NCI-H82 (cell line): ENCODE data around the gene CTIF.

ENCODE experiments used
- DNase-seq: peaks from one replicate; lab custom pipeline; 2025; lab: John Stamatoyannopoulos, UW

CTIF gene

GRCh38 chr18:48775372-48776155 lies 236.7 kb downstream of the CTIF start:
- DNase-seq, result no peak

- DNase-seq, result no peak
Measured at GRCh38 chr18:48776156-48776555, 237.3 kb downstream of the CTIF start.

- DNase-seq, result no peak
Measured at GRCh38 chr18:48776641-48777025, 237.8 kb downstream of the CTIF start.

GRCh38 chr18:48777026-48777743 lies 238.4 kb downstream of the CTIF start:
- DNase-seq, result peak; percentile 53

- DNase-seq, result no peak
Measured at GRCh38 chr18:48777744-48778116, 238.9 kb downstream of the CTIF start.

DNA sequence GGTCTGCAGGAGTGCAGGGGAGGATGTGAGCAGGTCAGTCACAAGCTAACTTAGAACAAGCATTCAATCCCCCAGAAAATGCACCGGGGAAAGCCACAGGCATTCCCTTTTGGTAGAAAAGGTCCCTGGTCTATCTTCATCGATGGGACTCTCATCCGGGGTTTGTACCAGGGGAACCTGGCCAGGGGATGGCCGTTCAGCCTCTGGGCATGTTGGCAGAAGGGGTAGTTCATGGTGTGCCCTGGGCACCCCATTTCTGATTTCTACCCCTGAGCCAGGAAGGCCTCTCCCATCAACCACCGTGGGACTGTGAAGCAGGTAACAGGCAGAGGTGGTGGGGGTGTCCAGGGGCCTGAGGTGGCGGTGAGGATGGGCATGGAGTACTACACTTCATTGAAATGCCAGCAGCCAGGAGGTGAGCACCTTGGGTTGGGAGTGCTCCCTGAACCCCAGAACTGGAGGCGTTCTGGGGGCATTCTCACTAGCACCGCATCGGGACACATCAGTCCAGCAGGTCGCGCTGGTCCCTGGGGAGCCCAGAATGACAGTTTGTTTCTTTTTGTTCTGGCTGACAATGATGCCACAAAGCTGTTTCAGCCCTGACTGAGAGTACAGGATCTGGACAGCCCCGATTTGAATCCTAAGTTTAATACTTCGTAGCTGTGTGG lies 239.6 kb downstream of the CTIF start:
- DNase-seq, result no peak

DNA sequence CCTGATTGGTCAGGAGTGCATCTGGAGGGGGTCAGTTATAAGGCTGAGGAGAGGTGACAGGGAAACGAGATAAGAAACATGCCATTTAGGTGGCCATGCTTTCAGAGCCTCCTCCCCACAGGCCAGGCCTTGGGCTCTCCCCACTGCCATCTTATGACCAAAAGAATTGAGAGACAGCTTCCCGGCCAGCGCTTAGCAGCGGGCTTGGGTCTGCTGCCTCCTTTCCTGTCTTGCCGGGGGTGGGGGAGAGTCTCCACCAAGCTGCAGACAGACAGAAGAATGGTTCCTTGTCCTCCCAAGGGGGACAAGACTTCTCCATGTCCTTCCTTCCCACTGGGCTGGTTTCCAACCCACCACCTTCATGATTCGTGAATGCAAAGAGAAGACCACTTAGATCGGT lies 240.6 kb downstream of the CTIF start:
- no peak for DNase-seq

DNA sequence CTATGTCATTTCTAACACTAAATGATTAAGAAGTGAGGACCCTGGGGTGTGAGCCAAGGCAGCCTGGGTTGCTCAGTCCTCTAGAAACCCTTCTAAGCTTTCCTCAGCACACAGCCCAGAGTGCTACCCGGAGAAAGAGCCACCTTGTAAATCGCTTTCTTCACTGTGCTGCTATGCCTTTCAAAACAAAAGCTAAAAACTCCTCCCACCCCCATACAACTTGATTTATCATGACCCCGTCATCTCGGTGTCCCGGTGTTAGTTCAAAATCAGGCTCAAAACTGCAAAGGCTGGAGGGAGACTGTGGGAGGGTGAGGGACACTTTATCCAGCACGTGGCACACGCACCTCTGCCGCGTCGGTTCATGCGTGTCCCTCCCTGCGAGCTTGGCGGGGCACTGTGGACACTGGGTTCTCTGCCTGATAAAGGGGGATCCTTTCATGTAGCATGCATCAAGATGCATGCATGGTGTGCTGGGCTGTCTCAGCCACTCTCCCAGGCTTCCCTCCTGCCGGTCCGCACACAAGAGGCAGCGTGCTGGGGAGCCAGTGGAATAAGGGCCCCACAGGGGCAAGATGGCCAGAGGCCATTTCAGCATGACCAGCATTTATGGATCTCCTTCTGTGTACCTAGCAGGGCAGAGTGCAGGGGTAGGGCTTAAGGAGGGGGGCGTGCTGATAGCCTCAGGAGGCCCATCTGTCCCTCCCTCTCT lies 241.5 kb downstream of the CTIF start:
- no peak for DNase-seq

- DNase-seq, result no peak
Measured at GRCh38 chr18:48780913-48781162, 242.0 kb downstream of the CTIF start.

GRCh38 chr18:48781163-48781987 lies 242.5 kb downstream of the CTIF start:
- DNase-seq, result no peak

- no peak for DNase-seq
Measured at GRCh38 chr18:48781988-48782363, 243.1 kb downstream of the CTIF start.

GRCh38 chr18:48782381-48782861 lies 243.6 kb downstream of the CTIF start:
- DNase-seq, result no peak

DNA sequence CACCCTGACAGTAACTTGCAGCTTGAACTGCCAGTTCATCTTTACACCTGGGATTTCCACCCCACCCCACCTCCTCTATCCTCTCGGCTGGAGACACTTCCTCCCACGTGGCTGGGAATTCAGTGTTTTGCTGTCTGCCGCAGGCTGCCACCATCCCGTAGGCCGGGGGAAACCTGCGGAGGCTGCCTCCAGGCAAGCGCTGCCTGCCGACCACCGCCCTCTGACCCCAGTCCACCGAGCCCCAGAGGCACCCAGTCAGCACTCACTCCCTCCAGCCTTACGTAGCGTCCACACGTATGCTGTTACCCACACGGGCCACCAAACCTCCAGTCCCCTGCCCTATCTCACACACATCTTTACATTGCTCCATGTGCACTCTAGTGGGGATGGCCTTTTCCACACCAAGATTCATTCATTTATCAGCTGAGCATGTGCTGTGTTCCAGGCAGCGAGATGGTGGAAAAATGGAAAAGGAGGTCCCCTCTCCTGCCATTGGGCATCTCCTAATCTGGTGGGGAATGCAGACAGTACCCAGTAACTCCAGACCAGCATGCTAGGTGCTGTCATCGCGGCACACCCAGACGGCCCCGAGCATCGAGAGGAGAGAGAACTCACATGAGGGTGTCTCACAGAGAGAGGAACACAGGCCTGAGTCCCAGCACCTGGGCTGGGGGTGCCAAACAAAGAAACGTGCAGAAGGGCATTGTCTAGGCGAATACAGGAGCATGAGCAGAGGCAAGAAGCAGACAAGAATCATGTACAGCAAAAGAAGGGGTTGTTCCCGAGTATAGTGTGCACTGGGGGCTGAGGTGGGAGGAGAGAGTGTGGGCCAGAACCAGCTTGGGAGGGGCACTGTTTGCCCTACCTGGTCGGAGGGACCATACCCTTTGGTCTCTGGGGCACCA lies 245.0 kb downstream of the CTIF start:
- no peak for DNase-seq

DNA sequence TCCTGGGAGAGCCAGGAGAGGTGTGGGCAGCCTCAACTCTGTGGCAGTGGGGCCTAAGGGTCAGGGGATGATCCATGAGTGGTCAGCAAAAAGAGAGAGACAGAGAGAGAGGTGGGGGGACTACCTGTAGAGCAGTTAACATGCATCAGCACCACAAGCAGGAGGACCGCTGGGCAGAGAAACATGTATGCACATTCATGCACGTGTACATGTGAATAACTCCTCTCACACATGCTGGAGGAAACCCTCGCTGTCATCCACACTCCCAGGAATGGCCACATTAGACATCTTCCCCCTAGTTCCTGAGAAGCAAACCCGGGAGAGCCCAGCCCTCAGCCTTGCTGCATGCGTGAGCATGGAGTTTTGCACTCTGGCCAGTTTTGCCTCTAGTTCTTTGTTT lies 245.8 kb downstream of the CTIF start:
- DNase-seq, result no peak

- no peak for DNase-seq
Measured at GRCh38 chr18:48785091-48785614, 246.3 kb downstream of the CTIF start.

DNA sequence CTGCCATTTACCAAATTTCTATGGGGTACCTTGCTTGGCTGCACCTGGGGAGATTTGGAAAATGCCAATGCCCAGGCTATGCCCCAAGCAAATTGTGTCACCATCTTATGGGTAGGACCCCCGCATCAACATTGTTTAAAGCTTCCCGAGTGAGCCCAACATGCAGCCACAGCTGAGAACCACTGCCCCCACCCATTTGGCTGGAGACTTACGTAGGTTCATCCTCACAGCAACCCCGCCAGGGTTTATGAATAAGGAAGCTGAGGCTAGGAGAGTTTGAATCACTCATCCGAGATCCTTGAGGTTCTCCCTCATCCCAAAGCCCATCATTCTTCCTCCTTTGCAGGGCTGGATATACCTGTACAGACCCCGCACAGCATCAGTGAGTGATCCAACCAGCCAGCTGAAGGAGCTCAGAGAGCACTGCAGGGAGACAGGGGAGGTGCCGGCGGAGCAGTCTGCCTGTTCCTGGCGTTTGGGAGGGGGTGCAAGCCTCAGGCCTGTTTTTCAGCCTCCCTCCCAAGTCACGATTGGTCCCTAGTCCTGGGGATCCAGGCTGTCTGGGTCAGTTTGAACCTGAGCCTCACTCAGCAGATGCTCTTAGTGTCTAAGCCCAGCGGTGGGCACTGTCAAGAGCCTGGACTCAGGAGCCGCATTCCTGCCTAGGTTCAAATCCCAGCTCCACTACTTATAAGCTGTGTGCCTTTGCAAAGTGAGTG lies 247.1 kb downstream of the CTIF start:
- no peak for DNase-seq

GRCh38 chr18:48786455-48787202 lies 247.8 kb downstream of the CTIF start:
- DNase-seq, result no peak

GRCh38 chr18:48787203-48788151 lies 248.6 kb downstream of the CTIF start:
- no peak for DNase-seq
